ENCODE data around the gene CDC42EP4.

- TF ChIP-seq EZH2 (IDR thresholded peaks at IDR 0.05; ENCODE audit: low read length, unreplicated experiment) (no peak), CTCF (conservative IDR thresholded peaks at IDR 0.05; ENCODE audit: low read depth, low read length) (no peak), EZH2phosphoT487 (IDR thresholded peaks at IDR 0.05; ENCODE audit: borderline replicate concordance, low read length) (no peak)
Measured at GRCh38 chr17:73293480-73293911, 18.3 kb downstream of the CDC42EP4 start.

Measured in PC-3 (cell line).